ENCODE results near the gene CDH4. TPM values are rescaled to one million over a fixed set of nuclear protein-coding genes. Genes with fewer than 3 reads are reported as not detected.

Gene CDH4
- total RNA-seq, 1 experiment from 2014 or later, result 5.3 TPM

- Mint-ChIP-seq H3K9me3 (peaks cover 14% of the 10 kb centered on the region), H3K36me3 (0 out of 2 replicates have a peak, but pooled peaks cover 4% of the 10 kb centered on the region), H3K27ac (no peak overlapping the region), H3K27me3 (ENCODE audit: low read depth) (peaks cover 60% of the 10 kb centered on the region), H3K4me3 (no peak overlapping the region), H3K4me1 (peaks cover 38% of the 10 kb centered on the region)
- ATAC-seq (no peak), DNase-seq (ENCODE audit: low spot score) (no peak)
- ChIA-PET POLR2A (no interaction called here), CTCF (no interaction called here)
- no peak for TF ChIP-seq E2F5 (CRISPR knock-in tag; IDR thresholded peaks at IDR 0.05)
- no peak for TF ChIP-seq ELF4 (CRISPR knock-in tag; IDR thresholded peaks at IDR 0.05; ENCODE audit: low read depth)
- TF ChIP-seq TEAD4 (CRISPR knock-in tag; IDR thresholded peaks at IDR 0.05), result no peak
- TF ChIP-seq E2F1 (CRISPR knock-in tag; IDR thresholded peaks at IDR 0.05), result no peak
- TF ChIP-seq JAZF1 (CRISPR knock-in tag; IDR thresholded peaks at IDR 0.05), result no peak
- TF ChIP-seq NR2C2 (CRISPR knock-in tag; IDR thresholded peaks at IDR 0.05), result no peak
- no peak for TF ChIP-seq ZNF281 (CRISPR knock-in tag; IDR thresholded peaks at IDR 0.05)
- TF ChIP-seq STAT6 (CRISPR knock-in tag; conservative IDR thresholded peaks at IDR 0.05; ENCODE audit: low read depth), result no peak
- TF ChIP-seq GTF2I (CRISPR knock-in tag; conservative IDR thresholded peaks at IDR 0.05), result no peak
- no peak for TF ChIP-seq JUN (CRISPR knock-in tag; IDR thresholded peaks at IDR 0.05)
- TF ChIP-seq SOX15 (CRISPR knock-in tag; IDR thresholded peaks at IDR 0.05), result no peak
- no peak for TF ChIP-seq FOXK1 (CRISPR knock-in tag; IDR thresholded peaks at IDR 0.05)
These were observed 95.4 kb downstream of the CDH4 start for GRCh38 chr20:61347443-61347842.

- Mint-ChIP-seq H3K27ac (no peak overlapping the region), H3K27me3 (ENCODE audit: low read depth) (peaks cover 43% of the 10 kb centered on the region), H3K9me3 (peaks cover 8% of the 10 kb centered on the region), H3K4me3 (no peak overlapping the region), H3K36me3 (0 out of 2 replicates have a peak, but pooled peaks cover 4% of the 10 kb centered on the region), H3K4me1 (peaks cover 57% of the 10 kb centered on the region)
- ChIA-PET CTCF (interaction anchor here (0.7 to 1.1 kb wide), 3 partner anchors 78 to 88 kb away, joined by 3 to 4 read pairs (median 3); no protein-coding TSS in a partner anchor), POLR2A (interaction anchor here (0.7 kb wide), 1 partner anchor 18 kb away, joined by 3 read pairs; no protein-coding TSS in a partner anchor)
- DNase-seq (ENCODE audit: low spot score), result no peak
- no peak for ATAC-seq
- TF ChIP-seq ATF3 (CRISPR knock-in tag; conservative IDR thresholded peaks at IDR 0.05) (no peak), NFYB (CRISPR knock-in tag; conservative IDR thresholded peaks at IDR 0.05; ENCODE audit: low read depth) (no peak), ETV6 (CRISPR knock-in tag; IDR thresholded peaks at IDR 0.05) (no peak), AFF4 (CRISPR knock-in tag; IDR thresholded peaks at IDR 0.05; ENCODE audit: borderline replicate concordance) (no peak), E2F1 (CRISPR knock-in tag; IDR thresholded peaks at IDR 0.05) (no peak)
These were observed 97.5 kb downstream of the CDH4 start for GRCh38 chr20:61349447-61350165.
